Hepatocyte (in vitro differentiated cells): ENCODE measurements around the gene MYRIP. TPM values are rescaled to one million over a fixed set of nuclear protein-coding genes. Genes with fewer than 3 reads are reported as not detected.

Source experiments
- DNase-seq: peaks from one replicate; pipeline ENCODE4 v3.0.0-alpha.2; 2016; ENCODE audit warnings: low spot score
- H2AFZ ChIP-seq: fragments of 200-600 bp; sonication (generic); 2 replicates; pipeline ENCODE4 v1.6.0; 2016; ENCODE audit warnings: antibody characterized with exemption, mild to moderate bottlenecking
- H3K27ac ChIP-seq: fragments of 200-600 bp; sonication (generic); 2 replicates; pipeline ENCODE4 v1.5.1; 2016; ENCODE audit warnings: mild to moderate bottlenecking
- H3K27me3 ChIP-seq: fragments of 200-600 bp; sonication (generic); 2 replicates; pipeline ENCODE4 v1.6.1; 2016
- H3K36me3 ChIP-seq: fragments of 200-600 bp; sonication (generic); replicated peaks from 2 replicates; pipeline ENCODE4 v1.5.1; 2016; ENCODE audit warnings: low read depth; ENCODE audit not compliant: insufficient read depth
- H3K4me1 ChIP-seq: fragments of 200-600 bp; sonication (generic); 2 replicates; pipeline ENCODE4 v1.5.1; 2016; ENCODE audit warnings: mild to moderate bottlenecking, moderate library complexity; ENCODE audit not compliant: insufficient read depth
- H3K4me2 ChIP-seq: fragments of 200-600 bp; sonication (generic); 2 replicates; pipeline ENCODE4 v1.6.0; 2016
- H3K4me3 ChIP-seq: fragments of 200-600 bp; sonication (generic); 2 replicates; pipeline ENCODE4 v1.5.1; 2016; ENCODE audit warnings: mild to moderate bottlenecking
- H3K79me2 ChIP-seq: fragments of 200-600 bp; sonication (generic); 2 replicates; pipeline ENCODE4 v1.6.0; 2017; ENCODE audit warnings: mild to moderate bottlenecking
- H3K9me2 ChIP-seq: fragments of 200-600 bp; sonication (generic); replicated peaks from 2 replicates; pipeline ENCODE4 v1.6.0; 2017; ENCODE audit warnings: mild to moderate bottlenecking; ENCODE audit not compliant: insufficient read depth
- H3K9me3 ChIP-seq: fragments of 200-600 bp; sonication (generic); 2 replicates; pipeline ENCODE4 v1.5.1; 2016; ENCODE audit warnings: low read depth, mild to moderate bottlenecking
- H4K20me1 ChIP-seq: fragments of 200-600 bp; sonication (generic); 2 replicates; pipeline ENCODE4 v1.6.0; 2016; ENCODE audit warnings: mild to moderate bottlenecking; ENCODE audit not compliant: insufficient read depth, poor library complexity, severe bottlenecking
- EZH2 ChIP-seq: fragments of 200-600 bp; sonication (generic); IDR thresholded peaks from 2 replicates; pipeline ENCODE4 v1.6.1; 2016; ENCODE audit warnings: antibody characterized with exemption, mild to moderate bottlenecking, borderline replicate concordance
- EZH2phosphoT487 ChIP-seq: fragments of 200-600 bp; sonication (generic); IDR thresholded peaks from one replicate; pipeline ENCODE4 v1.6.1; 2018; ENCODE audit warnings: antibody characterized with exemption, mild to moderate bottlenecking, low read depth, moderate library complexity; ENCODE audit not compliant: unreplicated experiment, severe bottlenecking
- WGBS: methylation state at CpG from one replicate; pipeline ENCODE4 v1.1.6; 2016; ENCODE audit warnings: low lambda C conversion rate; ENCODE audit errors: missing lambda C conversion rate; 5-methylcytosine and 5-hydroxymethylcytosine counted together
- polyA plus RNA-seq: library from polyadenylated mRNA; unstranded; fragments of >200 nt; fragmentation: Nextera tagmentation; extraction: Ambion mirVana; gene quantifications from 2 replicates; pipeline ENCODE4 v1.2.1, GENCODE V29; 2016
- total RNA-seq: library from RNA; depleted of rRNA; stranded (reverse); fragments of >200 nt; gene quantifications from 2 replicates; pipeline ENCODE4 v1.2.3, GENCODE V29; 2014
- TF ChIP-seq, protein P1 (sequence below): fragments of 200-600 bp; sonication (generic); IDR thresholded peaks from 2 replicates; pipeline ENCODE4 v1.5.1; 2016; ENCODE audit warnings: antibody characterized with exemption, mild to moderate bottlenecking; ENCODE audit not compliant: poor library complexity

MYRIP gene
- total and polyA plus RNA-seq, 2 experiments from 2014 or later = 0.57 TPM; not detected in 1

DNA sequence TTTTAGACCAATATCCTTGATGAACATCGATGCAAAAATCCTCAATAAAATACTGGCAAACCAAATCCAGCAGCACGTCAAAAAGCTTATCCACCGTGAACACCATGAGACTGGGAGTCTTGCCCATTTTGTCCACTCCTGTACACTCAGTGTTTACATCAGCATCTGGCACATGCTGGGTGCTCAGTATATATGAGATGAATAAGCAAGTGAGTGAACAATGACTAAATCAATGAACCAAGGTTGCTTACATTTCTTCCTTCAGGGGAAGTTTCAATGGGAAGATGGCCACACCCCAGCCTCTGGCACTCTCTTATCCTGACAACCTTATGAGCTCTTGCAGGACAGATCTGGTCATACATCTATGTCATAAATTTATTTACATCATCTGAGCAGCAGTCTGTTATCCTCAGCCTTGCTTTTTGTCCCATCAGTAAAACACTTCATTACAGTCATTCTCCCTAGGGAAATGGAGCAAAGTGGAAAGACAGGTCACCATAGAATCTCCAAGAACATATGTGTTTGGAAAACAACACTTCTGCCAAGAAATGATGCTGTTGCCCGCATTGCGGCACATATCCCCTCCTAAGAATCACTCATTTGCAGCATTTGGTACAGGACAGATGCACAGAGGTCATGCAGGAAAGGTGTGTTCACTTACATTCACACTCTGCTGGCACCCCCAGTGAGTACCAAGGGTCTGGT is 328.3 kb downstream of the MYRIP start:
- TF ChIP-seq EZH2 = no peak
- TF ChIP-seq, protein P1, sequence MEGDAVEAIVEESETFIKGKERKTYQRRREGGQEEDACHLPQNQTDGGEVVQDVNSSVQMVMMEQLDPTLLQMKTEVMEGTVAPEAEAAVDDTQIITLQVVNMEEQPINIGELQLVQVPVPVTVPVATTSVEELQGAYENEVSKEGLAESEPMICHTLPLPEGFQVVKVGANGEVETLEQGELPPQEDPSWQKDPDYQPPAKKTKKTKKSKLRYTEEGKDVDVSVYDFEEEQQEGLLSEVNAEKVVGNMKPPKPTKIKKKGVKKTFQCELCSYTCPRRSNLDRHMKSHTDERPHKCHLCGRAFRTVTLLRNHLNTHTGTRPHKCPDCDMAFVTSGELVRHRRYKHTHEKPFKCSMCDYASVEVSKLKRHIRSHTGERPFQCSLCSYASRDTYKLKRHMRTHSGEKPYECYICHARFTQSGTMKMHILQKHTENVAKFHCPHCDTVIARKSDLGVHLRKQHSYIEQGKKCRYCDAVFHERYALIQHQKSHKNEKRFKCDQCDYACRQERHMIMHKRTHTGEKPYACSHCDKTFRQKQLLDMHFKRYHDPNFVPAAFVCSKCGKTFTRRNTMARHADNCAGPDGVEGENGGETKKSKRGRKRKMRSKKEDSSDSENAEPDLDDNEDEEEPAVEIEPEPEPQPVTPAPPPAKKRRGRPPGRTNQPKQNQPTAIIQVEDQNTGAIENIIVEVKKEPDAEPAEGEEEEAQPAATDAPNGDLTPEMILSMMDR = no peak
- TF ChIP-seq EZH2phosphoT487 = no peak
- Histone ChIP-seq H3K4me3 (no peak overlapping the region), H3K27ac (no peak overlapping the region), H3K4me2 (no peak overlapping the region), H4K20me1 (no peaks in the 10 kb centered on the region), H3K36me3 (no peaks in the 10 kb centered on the region), H3K27me3 (no peaks in the 10 kb centered on the region), H3K79me2 (no peaks in the 10 kb centered on the region), H3K9me3 (no peaks in the 10 kb centered on the region), H3K4me1 (no peaks in the 10 kb centered on the region), H2AFZ (no peak overlapping the region), H3K9me2 (no peaks in the 10 kb centered on the region)
- no peak for DNase-seq
- 90% methylated on average over 5 of the region's 5 CpGs for WGBS

DNA sequence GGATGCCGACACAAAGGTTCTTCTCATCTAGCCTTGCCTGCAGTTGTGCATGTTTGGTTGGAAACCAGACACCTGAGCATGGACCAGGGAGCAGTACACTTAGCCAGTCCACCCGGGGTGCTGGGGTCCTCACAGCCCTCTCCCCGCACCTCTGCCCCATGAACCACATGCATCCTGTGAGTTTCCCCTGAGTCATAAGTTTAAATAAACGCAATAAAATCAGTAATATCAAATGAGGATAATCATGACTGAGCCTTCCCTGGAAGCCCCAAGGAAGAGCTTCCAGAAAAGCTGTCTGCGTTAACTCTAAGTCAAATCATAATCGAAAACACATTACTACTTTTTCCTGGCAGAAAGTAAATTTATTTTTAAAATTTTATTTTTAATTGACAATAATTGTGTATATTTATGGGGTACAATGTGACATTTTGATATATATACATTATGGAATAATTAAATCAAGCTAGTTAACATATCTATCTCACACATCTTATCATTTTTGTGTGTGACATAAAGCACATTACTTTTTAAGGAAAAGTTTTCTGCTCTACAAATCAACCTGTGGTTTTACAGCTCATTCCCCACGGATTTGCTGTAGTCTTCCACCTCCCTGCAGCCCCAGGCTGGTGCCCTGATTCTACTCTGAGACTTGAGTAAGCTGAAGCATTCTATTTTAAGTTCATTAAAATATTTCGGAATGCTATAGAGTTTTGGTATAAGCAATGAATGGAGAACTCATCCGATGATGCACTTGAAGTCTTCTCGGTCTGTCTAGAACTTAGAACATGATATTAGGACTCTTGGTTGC is 334.1 kb downstream of the MYRIP start:
- Histone ChIP-seq H3K4me3 (no peak overlapping the region), H3K4me2 (no peak overlapping the region), H3K9me2 (no peaks in the 10 kb centered on the region), H3K27ac (no peak overlapping the region), H4K20me1 (no peaks in the 10 kb centered on the region), H3K79me2 (no peaks in the 10 kb centered on the region), H3K9me3 (no peaks in the 10 kb centered on the region), H3K36me3 (no peaks in the 10 kb centered on the region), H2AFZ (no peak overlapping the region), H3K4me1 (no peaks in the 10 kb centered on the region), H3K27me3 (peaks cover 5% of the 10 kb centered on the region)
- DNase-seq = no peak
- 84% methylated on average over 10 of the region's 10 CpGs for WGBS
- TF ChIP-seq EZH2 = no peak
- no peak for TF ChIP-seq EZH2phosphoT487
- TF ChIP-seq, protein P1 = no peak

DNA sequence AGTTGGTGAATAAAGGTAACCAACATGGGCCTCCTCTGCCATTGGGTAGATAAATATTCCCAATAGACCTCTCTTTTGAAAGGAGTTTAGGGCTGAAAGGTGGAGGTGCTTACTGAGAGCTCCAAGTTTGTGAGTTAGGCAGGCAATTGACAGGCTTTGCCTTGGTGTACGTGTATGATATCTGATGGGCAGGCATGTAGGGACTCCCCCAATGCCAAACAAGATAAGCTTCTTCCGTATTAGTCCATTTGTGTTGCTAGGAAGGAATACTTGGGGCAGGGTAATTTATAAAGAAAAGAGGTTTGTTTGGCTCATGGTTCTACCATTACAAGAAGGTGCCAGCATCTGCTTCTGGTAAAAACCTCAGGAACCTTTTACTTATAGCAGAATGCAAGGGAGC is 339.4 kb downstream of the MYRIP start:
- Histone ChIP-seq H3K4me3 (no peak overlapping the region), H3K4me2 (no peak overlapping the region), H3K27ac (no peak overlapping the region), H3K36me3 (no peaks in the 10 kb centered on the region), H2AFZ (no peak overlapping the region), H3K9me2 (no peaks in the 10 kb centered on the region), H3K79me2 (no peaks in the 10 kb centered on the region), H3K27me3 (peaks cover 5% of the 10 kb centered on the region), H4K20me1 (no peaks in the 10 kb centered on the region), H3K4me1 (no peaks in the 10 kb centered on the region), H3K9me3 (no peaks in the 10 kb centered on the region)
- WGBS = 91% methylated on average over 2 of the region's 2 CpGs
- no peak for TF ChIP-seq EZH2phosphoT487
- TF ChIP-seq EZH2 = no peak
- TF ChIP-seq, protein P1 = no peak
- no peak for DNase-seq
